H1 (cell line): ENCODE results near the gene PAWR. TPM values are rescaled to one million over a fixed set of nuclear protein-coding genes. Genes with fewer than 3 reads are reported as not detected.

Experiments used
- CTCF ChIA-PET: fragments of 300-600 bp; sonication (Branson Sonifier 250); formaldehyde crosslinking; loops from one replicate; lab custom pipeline; 2021; ENCODE audit not compliant: partially characterized antibody; lab: Charles Lee
- POLR2A ChIA-PET: fragments of 300-600 bp; sonication (Branson Sonifier 250); formaldehyde crosslinking; loops from one replicate; lab custom pipeline; 2021; ENCODE audit warnings: inconsistent platforms; ENCODE audit not compliant: partially characterized antibody; lab: Charles Lee
- DNase-seq, 2 experiments: peaks; one replicate each; pipeline versions ENCODE4 v3.0.0 to v3.0.0-alpha.2; 2010 to 2022; ENCODE audit warnings: low spot score in 2 of 2, low read depth in 1 of 2, mixed read lengths in 1 of 2
- FAIRE-seq: peaks from 2 replicates; lab custom pipeline; 2011; peaks lifted over from hg19 to GRCh38; lab: Jason Lieb, UNC
- H2AFZ ChIP-seq: 2 replicates; pipeline ENCODE4 v1.8.1; 2012; ENCODE audit warnings: low read length, inconsistent platforms
- H2AK5ac ChIP-seq: 2 replicates; pipeline ENCODE4 v1.6.1; 2013; ENCODE audit warnings: low read depth, low read length
- H2BK120ac ChIP-seq: replicated peaks from 2 replicates; pipeline ENCODE3; 2013; ENCODE audit warnings: low read depth, low read length, inconsistent platforms
- H2BK12ac ChIP-seq: 2 replicates; pipeline ENCODE4 v1.6.1; 2013; ENCODE audit warnings: low read depth, low read length
- H2BK15ac ChIP-seq: 2 replicates; pipeline ENCODE4 v1.6.1; 2013; ENCODE audit warnings: low read length
- H2BK20ac ChIP-seq: 2 replicates; pipeline ENCODE4 v1.6.1; 2013; ENCODE audit warnings: low read length
- H2BK5ac ChIP-seq: 2 replicates; pipeline ENCODE4 v1.6.1; 2013; ENCODE audit warnings: low read depth, low read length
- H3K14ac ChIP-seq: 2 replicates; pipeline ENCODE4 v1.6.1; 2013; ENCODE audit warnings: inconsistent platforms; ENCODE audit not compliant: insufficient read length
- H3K18ac ChIP-seq: 2 replicates; pipeline ENCODE4 v1.6.1; 2013; ENCODE audit warnings: low read length; ENCODE audit errors: extremely low read depth
- H3K23ac ChIP-seq: 2 replicates; pipeline ENCODE4 v1.6.1; 2013; ENCODE audit warnings: inconsistent platforms; ENCODE audit not compliant: insufficient read length
- H3K23me2 ChIP-seq: 2 replicates; pipeline ENCODE4 v1.6.1; 2013; ENCODE audit warnings: low read depth, low read length
- H3K27ac ChIP-seq: 2 replicates; pipeline ENCODE4 v1.6.1; 2011; ENCODE audit warnings: low read depth, low read length, inconsistent platforms
- H3K27me3 ChIP-seq, 4 experiments: replicated peaks in 1 of 4; 1 replicate in 1 of 4; 2 replicates in 3 of 4; pipeline versions ENCODE4 v1.6.1 to v1.8.1; 2011 to 2013; ENCODE audit warnings: low read length in 3 of 4, mild to moderate bottlenecking in 3 of 4, inconsistent platforms in 2 of 4, mixed read lengths in 2 of 4, moderate library complexity in 1 of 4; ENCODE audit not compliant: control insufficient read depth in 3 of 4, insufficient read depth in 3 of 4; ENCODE audit errors: extremely low read depth in 1 of 4
- H3K36me3 ChIP-seq, 4 experiments: 2 replicates each; pipeline versions ENCODE4 v1.6.1 to v1.8.1; 2011 to 2013; ENCODE audit warnings: mild to moderate bottlenecking in 4 of 4, low read length in 3 of 4, moderate library complexity in 2 of 4, control low read depth in 1 of 4, inconsistent platforms in 1 of 4; ENCODE audit not compliant: insufficient read depth in 4 of 4, control insufficient read depth in 2 of 4
- H3K4ac ChIP-seq: replicated peaks from 2 replicates; pipeline ENCODE3; 2013; ENCODE audit warnings: low read length, low read depth, mixed read lengths, inconsistent platforms; ENCODE audit not compliant: insufficient read length
- H3K4me1 ChIP-seq, 4 experiments: replicated peaks in 1 of 4; 1 replicate in 1 of 4; 2 replicates in 3 of 4; pipeline versions ENCODE4 v1.6.1 to v1.8.1; 2011 to 2013; ENCODE audit warnings: low read length in 3 of 4, inconsistent platforms in 2 of 4, mixed read lengths in 1 of 4; ENCODE audit not compliant: insufficient read depth in 4 of 4, control insufficient read depth in 3 of 4
- H3K4me2 ChIP-seq, 2 experiments: 2 replicates each; pipeline versions ENCODE4 v1.6.1 to v1.8.1; 2011 to 2013; ENCODE audit warnings: low read depth in 2 of 2, low read length in 2 of 2, control low read depth in 1 of 2, inconsistent platforms in 1 of 2, mild to moderate bottlenecking in 1 of 2; ENCODE audit not compliant: insufficient read depth in 1 of 2
- H3K4me3 ChIP-seq, 4 experiments: fragments of 200-600, 300-600 bp in 1 of 4; sonication (generic), shearing (Covaris generic), sonication (Bioruptor Twin) in 1 of 4; 2 replicates each; pipeline versions ENCODE4 v1.5.1 to v1.8.1; 2011 to 2016; ENCODE audit warnings: low read length in 4 of 4, low read depth in 3 of 4, control low read depth in 2 of 4, inconsistent platforms in 2 of 4, mild to moderate bottlenecking in 2 of 4, mixed read lengths in 1 of 4, moderate library complexity in 1 of 4; ENCODE audit not compliant: insufficient read depth in 2 of 4; ENCODE audit errors: extremely low read depth in 1 of 4
- H3K56ac ChIP-seq: replicated peaks from 2 replicates; pipeline ENCODE3; 2013; ENCODE audit warnings: low read depth, mild to moderate bottlenecking, mixed read lengths, low read length, inconsistent platforms; ENCODE audit not compliant: insufficient read length
- H3K79me1 ChIP-seq: 2 replicates; pipeline ENCODE4 v1.6.1; 2013; ENCODE audit warnings: low read depth, low read length, control low read depth
- H3K79me2 ChIP-seq, 2 experiments: 2 replicates each; pipeline versions ENCODE4 v1.6.1 to v1.8.1; 2012 to 2013; ENCODE audit warnings: low read length in 2 of 2, mild to moderate bottlenecking in 2 of 2, inconsistent platforms in 1 of 2; ENCODE audit not compliant: insufficient read depth in 2 of 2, control insufficient read depth in 1 of 2
- H3K9ac ChIP-seq, 4 experiments: replicated peaks in 1 of 4; 1 replicate in 1 of 4; 2 replicates in 3 of 4; pipeline versions ENCODE4 v1.6.1 to v1.8.1; 2011 to 2013; ENCODE audit warnings: low read depth in 3 of 4, low read length in 3 of 4, control low read depth in 2 of 4, mild to moderate bottlenecking in 2 of 4, moderate library complexity in 2 of 4, inconsistent platforms in 1 of 4; ENCODE audit errors: extremely low read depth in 1 of 4
- H3K9me3 ChIP-seq, 2 experiments: 2 replicates each; pipeline versions ENCODE4 v1.6.1 to v1.8.1; 2012 to 2013; ENCODE audit warnings: mild to moderate bottlenecking in 2 of 2, moderate library complexity in 2 of 2, control low read depth in 1 of 2, inconsistent platforms in 1 of 2, low read depth in 1 of 2, low read length in 1 of 2, mixed read lengths in 1 of 2; ENCODE audit not compliant: insufficient read depth in 2 of 2
- H4K20me1 ChIP-seq, 2 experiments: replicated peaks in 1 of 2; 2 replicates each; pipeline versions ENCODE3 to v1.8.1; 2011 to 2013; ENCODE audit warnings: inconsistent platforms in 2 of 2, low read length in 2 of 2, mild to moderate bottlenecking in 1 of 2; ENCODE audit not compliant: insufficient read depth in 2 of 2, control insufficient read depth in 1 of 2
- H4K5ac ChIP-seq: 2 replicates; pipeline ENCODE4 v1.6.1; 2013; ENCODE audit warnings: low read length, low read depth, mixed read lengths, inconsistent platforms; ENCODE audit not compliant: insufficient read length
- H4K8ac ChIP-seq: 2 replicates; pipeline ENCODE4 v1.8.0; 2013; ENCODE audit warnings: mild to moderate bottlenecking, moderate library complexity, low read length, inconsistent platforms; ENCODE audit not compliant: insufficient read depth; ENCODE audit errors: extremely low read depth
- H4K91ac ChIP-seq: replicated peaks from 2 replicates; pipeline ENCODE3; 2013; ENCODE audit warnings: low read length, mixed read lengths, inconsistent platforms; ENCODE audit not compliant: insufficient read length
- CBX8 ChIP-seq: fragments of 300-800, 300-1000 bp; sonication (generic); IDR thresholded peaks from 2 replicates; pipeline ENCODE4 v1.7.1; 2016; ENCODE audit warnings: low read depth, low read length, borderline replicate concordance
- GABPA ChIP-seq: IDR thresholded peaks from 2 replicates; pipeline ENCODE4 v1.6.1; 2011; ENCODE audit warnings: mild to moderate bottlenecking, low read length, moderate library complexity, borderline replicate concordance; ENCODE audit not compliant: insufficient read depth
- GTF2F1 ChIP-seq: IDR thresholded peaks from 2 replicates; pipeline ENCODE4 v1.6.1; 2012; ENCODE audit warnings: low read depth, low read length, improper control_type of control experiment, borderline replicate concordance
- HDAC2 ChIP-seq, 2 experiments: fragments of 300-600 bp in 1 of 2; sonication (generic) in 1 of 2; IDR thresholded peaks; 2 replicates each; pipeline ENCODE4 v1.6.1; 2011 to 2012; ENCODE audit warnings: low read depth in 2 of 2, low read length in 2 of 2, mild to moderate bottlenecking in 2 of 2, moderate library complexity in 2 of 2, borderline replicate concordance in 1 of 2, inconsistent platforms in 1 of 2
- JUND ChIP-seq: IDR thresholded peaks from 2 replicates; pipeline ENCODE4 v1.6.1; 2011; ENCODE audit warnings: mild to moderate bottlenecking, improper control_type of control experiment, low read length
- SP2 ChIP-seq: IDR thresholded peaks from 2 replicates; pipeline ENCODE4 v1.6.1; 2012; ENCODE audit warnings: mild to moderate bottlenecking, low read length, inconsistent platforms
- ZNF274 ChIP-seq: IDR thresholded peaks from 2 replicates; pipeline ENCODE4 v1.7.0; 2012; ENCODE audit warnings: low read length, borderline replicate concordance; ENCODE audit errors: extremely low read depth
- WGBS, 2 experiments: shearing (Covaris generic) in 1 of 2; methylation state at CpG; one replicate each; pipeline versions ENCODE4 v1.1.6 to v1.1.7; 2013 to 2015; ENCODE audit warnings: low lambda C conversion rate in 2 of 2, mixed read lengths in 2 of 2, inconsistent platforms in 1 of 2, low coverage in 1 of 2, missing lambda C conversion rate in 1 of 2; ENCODE audit not compliant: insufficient replicate concordance in 2 of 2, insufficient coverage in 1 of 2, insufficient read length in 1 of 2; ENCODE audit errors: extremely low coverage in 1 of 2, missing lambda C conversion rate in 1 of 2; 5-methylcytosine and 5-hydroxymethylcytosine counted together
- polyA plus RNA-seq, 7 experiments: library from polyadenylated mRNA; depleted of rRNA in 3 of 7; stranded (reverse) in 5 of 7; unstranded in 2 of 7; fragments of >200 nt in 5 of 7; fragments of 200-250 nt in 2 of 7; gene quantifications; 1 replicate in 5 of 7; 2 replicates in 1 of 7; 4 replicates in 1 of 7; pipeline versions ENCODE4 v1.2.1 to v1.2.3, GENCODE V29; 2011 to 2013; ENCODE audit warnings: missing spikeins in 2 of 7, mixed read lengths in 2 of 7
- total RNA-seq: library from RNA; stranded (reverse); fragmentation: NEBNext Ultra II Directional; extraction: Animal tissue kit (Norgen Biotek cat#: 25700); gene quantifications from 2 replicates; pipeline ENCODE4 v1.2.1, GENCODE V29; 2021
- TF ChIP-seq, protein P1 (sequence below): IDR thresholded peaks from 2 replicates; pipeline ENCODE4 v1.6.1; 2012; ENCODE audit warnings: inconsistent platforms
- TF ChIP-seq, protein P2 (sequence below): IDR thresholded peaks from 2 replicates; pipeline ENCODE4 v1.6.1; 2012; ENCODE audit warnings: inconsistent platforms

PAWR gene
- total and polyA plus RNA-seq, 2 of the 8 experiments (the other 6 are each of a cell fraction or from before 2014, with no cell fraction given) = 28.3 to 327 TPM

DNA sequence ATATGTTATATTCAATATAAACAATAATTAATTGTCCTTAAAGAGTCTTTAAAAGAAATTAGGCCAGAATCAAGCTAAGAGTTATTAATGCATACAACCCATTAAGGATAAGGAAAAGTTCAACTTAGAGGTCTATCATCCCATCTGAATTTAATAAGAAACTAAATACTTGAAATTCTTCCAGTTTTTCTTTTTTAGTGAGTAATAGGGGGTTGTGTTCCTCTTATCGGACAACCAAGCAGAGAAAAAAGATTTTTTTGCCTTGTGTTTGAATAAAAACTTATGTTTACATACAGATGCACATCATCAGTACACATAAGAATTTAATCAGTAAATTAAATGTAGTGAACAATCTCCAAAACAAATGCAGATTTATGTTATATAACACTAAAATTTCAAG is 32.5 kb downstream of the PAWR start:
- Histone ChIP-seq H3K23me2 (no peaks in the 10 kb centered on the region), H3K27ac (no peak overlapping the region), H3K14ac (no peak overlapping the region), H3K79me1 (no peaks in the 10 kb centered on the region; the same call in 1 of the 2 replicates), H3K9ac (no peak overlapping the region), H2AFZ (no peak overlapping the region), H2BK20ac (no peak overlapping the region), H2AK5ac (no peak overlapping the region), H3K9me3 (no peaks in the 10 kb centered on the region), H2BK5ac (no peak overlapping the region), H4K8ac (no peak overlapping the region), H3K23ac (no peak overlapping the region), H3K36me3 (peaks cover 0 to 7% (median 0%) of the 10 kb centered on the region in 4 experiments; a peak in 2 of 8 replicates), H4K5ac (no peak overlapping the region), H3K56ac (no peak overlapping the region), H3K79me2 (peaks cover 6 to 99% of the 10 kb centered on the region in 2 experiments; a peak in 3 of 4 replicates), H3K4ac (no peak overlapping the region), H3K18ac (no peak overlapping the region), H2BK15ac (no peak overlapping the region), H3K4me2 (no peak overlapping the region), H2BK12ac (no peak overlapping the region), H2BK120ac (no peak overlapping the region), H3K27me3 (no peaks in the 10 kb centered on the region), H4K91ac (no peak overlapping the region), H4K20me1 (peaks cover 5 to 12% of the 10 kb centered on the region in 2 experiments), H3K4me1 (peaks cover 0 to 12% (median 3%) of the 10 kb centered on the region in 4 experiments; a peak in 3 of 7 replicates), H3K4me3 (no peak overlapping the region)
- ChIA-PET POLR2A (interaction anchor here (0.6 to 1.2 kb wide), 3 partner anchors 8 to 31 kb away, joined by 3 read pairs; no protein-coding TSS in a partner anchor), CTCF (interaction anchor here (0.6 to 1.3 kb wide), 3 partner anchors 9 to 55 kb away, joined by 3 to 6 read pairs (median 4); no protein-coding TSS in a partner anchor)
- TF ChIP-seq, protein P1, sequence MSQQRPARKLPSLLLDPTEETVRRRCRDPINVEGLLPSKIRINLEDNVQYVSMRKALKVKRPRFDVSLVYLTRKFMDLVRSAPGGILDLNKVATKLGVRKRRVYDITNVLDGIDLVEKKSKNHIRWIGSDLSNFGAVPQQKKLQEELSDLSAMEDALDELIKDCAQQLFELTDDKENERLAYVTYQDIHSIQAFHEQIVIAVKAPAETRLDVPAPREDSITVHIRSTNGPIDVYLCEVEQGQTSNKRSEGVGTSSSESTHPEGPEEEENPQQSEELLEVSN = no peak
- TF ChIP-seq GABPA (no peak), GTF2F1 (no peak), JUND (no peak), CBX8 (no peak), ZNF274 (no peak), HDAC2 (IDR thresholded peaks at IDR 0.05; ENCODE audit: borderline replicate concordance in 1 of 2, low read depth in 2 of 2, low read length in 2 of 2) (no peak), SP2 (no peak)
- TF ChIP-seq, protein P2, sequence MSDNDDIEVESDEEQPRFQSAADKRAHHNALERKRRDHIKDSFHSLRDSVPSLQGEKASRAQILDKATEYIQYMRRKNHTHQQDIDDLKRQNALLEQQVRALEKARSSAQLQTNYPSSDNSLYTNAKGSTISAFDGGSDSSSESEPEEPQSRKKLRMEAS = no peak
- 95% methylated on average over 1 of the region's 1 CpG; no CpG with 5 or more reads in 1 of the 2 experiments for WGBS, 2 experiments
- no peak for DNase-seq
- no peak for FAIRE-seq
